ENCODE measurements around the gene SLC6A20.
"Not testable (repeated sequence)": the region's sequence is repeated elsewhere in the genome, so short reads cannot be mapped to it uniquely, and the experiment has no call there.

The SLC6A20 gene

GRCh38 chr3:45777111-45777745 lies 19.1 kb downstream of the SLC6A20 start:
- no peak for DNase-seq

GRCh38 chr3:45776611-45777010 lies 19.7 kb downstream of the SLC6A20 start:
- DNase-seq = no peak

- no peak for DNase-seq
Measured at GRCh38 chr3:45776301-45776595, 20.1 kb downstream of the SLC6A20 start.

- no peak for DNase-seq
Measured at GRCh38 chr3:45775571-45776300, 20.6 kb downstream of the SLC6A20 start.

GRCh38 chr3:45774581-45775521 lies 21.5 kb downstream of the SLC6A20 start:
- DNase-seq = no peak

- DNase-seq = no peak
Measured at GRCh38 chr3:45773714-45774449, 22.5 kb downstream of the SLC6A20 start.

GRCh38 chr3:45773072-45773471 lies 23.3 kb downstream of the SLC6A20 start:
- DNase-seq = no peak

- DNase-seq = no peak
Measured at GRCh38 chr3:45772341-45773035, 23.8 kb downstream of the SLC6A20 start.

- no peak for DNase-seq
Measured at GRCh38 chr3:45771831-45772230, 24.5 kb downstream of the SLC6A20 start.

- DNase-seq = no peak
Measured at GRCh38 chr3:45771166-45771775, 25.1 kb downstream of the SLC6A20 start.

- no peak for DNase-seq
Measured at GRCh38 chr3:45765958-45766357, 30.4 kb downstream of the SLC6A20 start.

- DNase-seq = no peak
Measured at GRCh38 chr3:45765266-45765851, 31.0 kb downstream of the SLC6A20 start.

- no peak for DNase-seq
Measured at GRCh38 chr3:45763303-45763675, 33.0 kb downstream of the SLC6A20 start.

- no peak for DNase-seq
Measured at GRCh38 chr3:45762647-45763302, 33.6 kb downstream of the SLC6A20 start.

- no peak for DNase-seq
Measured at GRCh38 chr3:45761831-45762230, 34.5 kb downstream of the SLC6A20 start.

GRCh38 chr3:45760878-45761711 lies 35.2 kb downstream of the SLC6A20 start:
- peak; percentile 3 for DNase-seq

- DNase-seq = no peak
Measured at GRCh38 chr3:45759851-45760250, 36.5 kb downstream of the SLC6A20 start.

- no peak for DNase-seq
Measured at GRCh38 chr3:45758871-45759270, 37.5 kb downstream of the SLC6A20 start.

- not testable (repeated sequence) for DNase-seq
Measured at GRCh38 chr3:45757141-45757540, 39.2 kb downstream of the SLC6A20 start.

GRCh38 chr3:45756055-45756454 lies 40.3 kb downstream of the SLC6A20 start:
- no peak for DNase-seq

Measured in DMS153 (cell line).